ENCODE data around the gene ITIH4. TPM values are rescaled to one million over a fixed set of nuclear protein-coding genes. Genes with fewer than 3 reads are reported as not detected.

ITIH4 gene
- total and polyA plus RNA-seq, 9 of the 15 experiments (the other 6 are each of a cell fraction or from before 2014, with no cell fraction given): 0.09 to 0.62 (median 0.20) TPM; not detected in 6

DNA sequence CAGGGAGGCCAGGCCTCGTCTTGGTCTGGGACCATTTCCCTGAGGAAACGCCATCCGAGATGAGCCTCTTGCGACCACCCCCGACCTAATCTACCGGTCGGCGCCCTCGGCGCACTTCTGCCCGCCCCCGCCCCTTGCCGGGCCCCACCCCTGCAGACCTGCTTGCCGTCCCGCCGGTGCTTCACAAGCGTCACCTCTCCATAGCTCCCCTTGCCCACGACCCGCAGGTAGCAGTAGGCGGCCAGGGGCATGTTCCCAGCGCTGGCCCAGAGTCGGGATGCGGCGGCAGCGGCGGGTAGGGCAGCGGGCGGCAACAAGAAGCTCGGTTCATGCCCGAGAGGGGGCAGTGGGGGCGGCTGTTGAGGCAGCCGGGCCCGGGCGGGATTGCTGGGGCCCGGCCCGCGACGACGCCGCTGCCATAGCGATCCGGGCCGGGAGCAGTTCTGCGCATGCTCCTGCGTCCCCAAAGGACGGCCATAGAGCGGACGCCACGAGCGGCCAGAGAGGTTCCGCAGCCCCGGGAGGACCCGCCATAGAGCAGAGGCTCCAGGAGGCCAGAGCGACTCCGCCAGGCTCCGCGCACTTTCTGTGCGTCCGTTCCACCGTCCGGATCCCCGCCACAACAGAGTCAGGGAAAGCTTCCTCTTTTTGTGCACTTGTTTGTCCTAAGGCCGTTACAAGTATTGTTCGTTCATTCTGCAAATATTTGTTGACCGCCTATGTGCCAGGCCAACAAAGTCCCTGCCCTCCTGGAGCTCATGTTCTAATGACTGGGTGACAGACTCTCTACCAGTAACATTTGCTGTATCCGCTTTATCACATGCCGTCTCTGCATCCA is 59.8 kb downstream of the ITIH4 start, which contains the start of gene NEK4 (continued):
- TF ChIP-seq, protein P1, sequence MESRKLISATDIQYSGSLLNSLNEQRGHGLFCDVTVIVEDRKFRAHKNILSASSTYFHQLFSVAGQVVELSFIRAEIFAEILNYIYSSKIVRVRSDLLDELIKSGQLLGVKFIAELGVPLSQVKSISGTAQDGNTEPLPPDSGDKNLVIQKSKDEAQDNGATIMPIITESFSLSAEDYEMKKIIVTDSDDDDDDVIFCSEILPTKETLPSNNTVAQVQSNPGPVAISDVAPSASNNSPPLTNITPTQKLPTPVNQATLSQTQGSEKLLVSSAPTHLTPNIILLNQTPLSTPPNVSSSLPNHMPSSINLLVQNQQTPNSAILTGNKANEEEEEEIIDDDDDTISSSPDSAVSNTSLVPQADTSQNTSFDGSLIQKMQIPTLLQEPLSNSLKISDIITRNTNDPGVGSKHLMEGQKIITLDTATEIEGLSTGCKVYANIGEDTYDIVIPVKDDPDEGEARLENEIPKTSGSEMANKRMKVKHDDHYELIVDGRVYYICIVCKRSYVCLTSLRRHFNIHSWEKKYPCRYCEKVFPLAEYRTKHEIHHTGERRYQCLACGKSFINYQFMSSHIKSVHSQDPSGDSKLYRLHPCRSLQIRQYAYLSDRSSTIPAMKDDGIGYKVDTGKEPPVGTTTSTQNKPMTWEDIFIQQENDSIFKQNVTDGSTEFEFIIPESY (CRISPR knock-in tag; IDR thresholded peaks at IDR 0.05): 0 out of 2 replicates have a peak, but pooled peaks have one; percentile 34
- TF ChIP-seq SNAPC5 (CRISPR knock-in tag; IDR thresholded peaks at IDR 0.05) (no peak), SAFB2 (IDR thresholded peaks at IDR 0.05; ENCODE audit: borderline replicate concordance, low read depth, low read length, severe bottlenecking) (no peak), SETDB1 (IDR thresholded peaks at IDR 0.05; ENCODE audit: low read length) (no peak), SNIP1 (IDR thresholded peaks at IDR 0.05; ENCODE audit: low read depth) (peak; percentile 92), ADNP (tag; IDR thresholded peaks at IDR 0.05) (no peak), MAFK (IDR thresholded peaks at IDR 0.05; ENCODE audit: low read length) (no peak), ZNF165 (CRISPR knock-in tag; IDR thresholded peaks at IDR 0.05; ENCODE audit: borderline replicate concordance) (no peak), ZNF77 (CRISPR knock-in tag; IDR thresholded peaks at IDR 0.05) (no peak), CHD1 (IDR thresholded peaks at IDR 0.05; ENCODE audit: low read length) (no peak), NCOR1 (IDR thresholded peaks at IDR 0.05) (no peak), HEY1 (CRISPR knock-in tag; IDR thresholded peaks at IDR 0.05; ENCODE audit: borderline replicate concordance) (no peak), ZNF133 (CRISPR knock-in tag; IDR thresholded peaks at IDR 0.05) (no peak), IFI16 (CRISPR knock-in tag; IDR thresholded peaks at IDR 0.05) (no peak), MTA3 (IDR thresholded peaks at IDR 0.05; ENCODE audit: borderline replicate concordance) (peak; percentile 64; the same call in 1 of the 2 replicates), ZNF146 (CRISPR knock-in tag; IDR thresholded peaks at IDR 0.05; ENCODE audit: unreplicated experiment) (no peak), POU5F1 (IDR thresholded peaks at IDR 0.05; ENCODE audit: borderline replicate concordance, low read depth, low read length, partially characterized antibody) (no peak), RCOR1 (IDR thresholded peaks at IDR 0.05; ENCODE audit: borderline replicate concordance in 1 of 2, low read depth in 2 of 2, low read length in 2 of 2) (no peak), GABPB1 (CRISPR knock-in tag; IDR thresholded peaks at IDR 0.05) (peak; percentile 71; the same call in 1 of the 2 replicates)
- TF ChIP-seq, protein P2, sequence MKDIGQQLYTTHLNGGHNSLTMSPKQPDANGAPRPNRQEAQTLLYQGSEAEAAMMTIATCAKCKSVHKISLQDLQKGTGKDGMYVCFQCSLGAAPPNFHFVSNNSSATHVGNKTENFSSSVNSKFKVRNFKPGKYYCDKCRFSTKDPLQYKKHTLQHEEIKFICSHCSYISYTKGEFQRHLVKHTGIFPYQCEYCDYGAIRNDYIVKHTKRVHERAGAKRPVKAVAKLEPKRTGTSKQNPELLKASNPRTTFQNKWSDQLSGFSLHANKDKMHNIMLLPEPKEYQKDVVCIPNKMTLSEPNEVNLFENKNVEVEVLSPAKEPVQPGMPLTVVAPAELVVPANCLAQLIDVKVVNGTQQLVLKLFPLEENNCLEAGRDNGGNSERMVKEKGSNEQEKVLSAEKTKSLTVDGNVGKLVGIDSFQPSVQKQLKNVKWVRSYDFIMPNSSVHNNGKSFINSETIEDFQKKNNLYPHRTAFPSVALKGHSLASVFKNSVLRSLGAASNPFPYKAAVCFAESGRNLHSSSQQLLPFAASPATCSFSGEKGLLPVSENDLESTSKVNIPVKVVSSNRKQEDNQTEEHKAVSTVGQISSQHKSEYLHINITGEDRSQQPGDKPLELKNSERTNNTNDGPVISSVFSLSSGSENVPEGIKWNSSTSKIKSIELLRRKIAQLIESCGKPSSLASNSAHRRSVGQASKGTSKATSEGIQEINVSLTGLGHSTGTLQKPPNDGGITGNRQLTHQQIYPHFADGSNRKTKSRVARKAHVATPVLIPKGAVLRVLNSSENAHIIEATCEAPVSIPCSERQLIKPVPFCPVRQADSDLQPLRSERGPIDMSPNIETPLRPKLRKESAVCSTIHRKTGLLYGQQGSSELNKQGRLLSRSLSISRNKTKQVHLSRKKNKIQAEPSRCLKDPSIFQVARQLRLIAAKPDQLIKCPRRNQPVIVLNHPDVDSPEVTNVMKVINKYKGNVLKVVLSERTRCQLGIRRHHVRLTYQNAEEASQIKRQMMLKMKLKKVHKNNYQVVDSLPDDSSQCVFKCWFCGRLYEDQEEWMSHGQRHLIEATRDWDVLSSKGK (CRISPR knock-in tag; IDR thresholded peaks at IDR 0.05): no peak

Measured in K562 (cell line).